ENCODE measurements around the gene BTNL2.
"Not testable (repeated sequence)": the region's sequence is repeated elsewhere in the genome, so short reads cannot be mapped to it uniquely, and the experiment has no call there.

The BTNL2 gene

DNA sequence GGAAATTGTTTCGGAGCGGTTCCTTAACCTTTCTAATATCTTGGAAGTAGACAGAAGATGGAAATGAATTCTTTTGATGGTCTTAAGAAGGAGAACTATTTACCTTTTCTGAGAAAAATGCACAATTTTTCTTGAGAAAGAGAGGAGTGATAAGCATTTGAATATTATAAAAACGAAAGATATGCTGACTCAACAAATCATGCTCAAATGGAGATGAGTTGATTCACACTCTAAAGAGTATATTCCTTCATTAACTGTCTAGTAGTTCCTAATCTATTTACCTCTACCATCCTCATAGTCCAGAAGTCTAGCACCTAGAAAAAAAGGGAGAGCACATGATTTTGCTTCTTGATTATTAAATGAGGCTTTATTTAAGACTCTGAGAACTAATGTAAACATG lies 39.3 kb downstream of the BTNL2 start:
- DNase-seq = no peak

DNA sequence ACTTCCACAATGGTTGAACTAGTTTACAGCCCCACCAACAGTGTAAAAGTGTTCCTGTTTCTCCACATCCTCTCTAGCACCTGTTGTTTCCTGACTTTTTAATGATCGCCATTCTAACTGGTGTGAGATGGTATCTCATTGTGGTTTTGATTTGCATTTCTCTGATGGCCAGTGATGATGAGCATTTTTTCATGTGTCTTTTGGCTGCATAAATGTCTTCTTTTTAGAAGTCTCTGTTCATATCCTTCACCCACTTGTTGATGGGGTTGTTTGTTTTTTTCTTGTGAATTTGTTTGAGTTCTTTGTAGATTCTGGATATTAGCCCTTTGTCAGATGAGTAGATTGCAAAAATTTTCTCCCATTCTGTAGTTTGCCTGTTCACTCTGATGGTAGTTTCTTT lies 47.8 kb downstream of the BTNL2 start:
- DNase-seq = not testable (repeated sequence)

DNA sequence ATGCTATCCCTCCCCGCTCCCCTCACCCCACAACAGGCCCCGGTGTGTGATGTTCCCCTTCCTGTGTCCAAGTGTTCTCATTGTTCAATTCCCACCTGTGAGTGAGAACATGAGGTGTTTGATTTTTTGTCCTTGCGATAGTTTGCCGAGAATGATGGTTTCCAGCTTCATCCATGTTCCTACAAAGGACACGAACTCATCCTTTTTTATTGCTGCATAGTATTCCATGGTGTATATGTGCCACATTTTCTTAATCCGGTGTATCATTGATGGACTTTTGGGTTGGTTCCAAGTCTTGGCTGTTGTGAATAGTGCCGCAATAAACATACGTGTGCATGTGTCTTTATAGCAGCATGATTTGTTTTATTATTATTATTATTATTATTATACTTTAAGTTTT lies 48.4 kb downstream of the BTNL2 start:
- not testable (repeated sequence) for DNase-seq

DNA sequence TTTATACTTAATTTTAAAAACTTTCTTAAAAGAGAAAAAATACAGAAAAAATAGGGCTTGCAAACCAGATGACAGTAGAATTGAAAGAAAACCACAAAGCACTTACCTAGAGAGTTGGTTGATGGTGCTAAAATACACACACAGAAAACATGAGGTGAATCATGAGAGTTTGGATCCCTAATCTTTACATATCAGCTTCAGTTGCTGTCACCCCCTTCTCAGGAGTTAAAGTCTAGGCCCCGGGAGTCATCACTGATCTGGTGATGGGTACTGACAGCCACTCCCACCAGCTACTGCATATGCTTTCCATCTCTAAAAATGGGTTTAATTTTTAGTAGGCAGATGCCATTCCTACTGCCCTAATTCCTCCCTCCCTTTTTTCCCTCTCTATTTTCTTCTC lies 52.0 kb downstream of the BTNL2 start:
- DNase-seq = no peak

DNA sequence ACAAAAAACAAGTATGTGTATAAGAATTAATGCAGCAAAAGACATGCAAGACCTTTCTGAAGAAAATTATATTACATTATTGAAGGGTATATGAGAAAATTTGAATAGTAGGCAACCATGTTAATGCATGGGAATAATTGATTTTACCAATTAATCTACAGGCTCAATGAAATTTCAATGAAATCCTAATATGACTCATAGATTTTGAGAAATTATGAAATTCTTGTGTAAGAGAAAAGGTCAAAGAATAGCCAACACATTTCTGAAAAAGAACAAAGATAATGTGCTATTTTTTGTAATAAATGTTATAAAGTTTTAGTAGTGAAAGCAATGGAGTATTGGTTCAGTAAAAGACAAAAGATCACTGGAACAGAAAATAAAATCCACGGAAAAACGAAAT lies 53.6 kb downstream of the BTNL2 start:
- no peak for DNase-seq
